ENCODE results near the gene PSMF1. TPM values are rescaled to one million over a fixed set of nuclear protein-coding genes. Genes with fewer than 3 reads are reported as not detected.

The PSMF1 gene
- total RNA-seq, 1 experiment from 2014 or later = 166 TPM

- ChIA-PET CTCF (interaction anchor here (0.6 kb wide), 1 partner anchor 82 kb away, joined by 4 read pairs; no protein-coding TSS in a partner anchor), POLR2A (ENCODE audit: unreplicated experiment) (no interaction called here)
- no peaks in the 10 kb centered on the region; the same call in 1 of the 2 replicates for H3K4me1 ChIP-seq (replicated peaks; ENCODE audit: insufficient read depth)
- TF ChIP-seq, protein P1, sequence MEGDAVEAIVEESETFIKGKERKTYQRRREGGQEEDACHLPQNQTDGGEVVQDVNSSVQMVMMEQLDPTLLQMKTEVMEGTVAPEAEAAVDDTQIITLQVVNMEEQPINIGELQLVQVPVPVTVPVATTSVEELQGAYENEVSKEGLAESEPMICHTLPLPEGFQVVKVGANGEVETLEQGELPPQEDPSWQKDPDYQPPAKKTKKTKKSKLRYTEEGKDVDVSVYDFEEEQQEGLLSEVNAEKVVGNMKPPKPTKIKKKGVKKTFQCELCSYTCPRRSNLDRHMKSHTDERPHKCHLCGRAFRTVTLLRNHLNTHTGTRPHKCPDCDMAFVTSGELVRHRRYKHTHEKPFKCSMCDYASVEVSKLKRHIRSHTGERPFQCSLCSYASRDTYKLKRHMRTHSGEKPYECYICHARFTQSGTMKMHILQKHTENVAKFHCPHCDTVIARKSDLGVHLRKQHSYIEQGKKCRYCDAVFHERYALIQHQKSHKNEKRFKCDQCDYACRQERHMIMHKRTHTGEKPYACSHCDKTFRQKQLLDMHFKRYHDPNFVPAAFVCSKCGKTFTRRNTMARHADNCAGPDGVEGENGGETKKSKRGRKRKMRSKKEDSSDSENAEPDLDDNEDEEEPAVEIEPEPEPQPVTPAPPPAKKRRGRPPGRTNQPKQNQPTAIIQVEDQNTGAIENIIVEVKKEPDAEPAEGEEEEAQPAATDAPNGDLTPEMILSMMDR (conservative IDR thresholded peaks at IDR 0.05) = no peak
- no peak for TF ChIP-seq EZH2 (IDR thresholded peaks at IDR 0.05; ENCODE audit: low read depth)
- no peak within 1 kb of the TSS for H2AFZ ChIP-seq
- H3F3A ChIP-seq (ENCODE audit: insufficient read depth, low read depth) = no peaks in the 10 kb centered on the region
- H3K36me3 ChIP-seq (ENCODE audit: low read depth) = no peaks in the 10 kb centered on the region
- no peaks in the 10 kb centered on the region for H3K79me2 ChIP-seq (ENCODE audit: low read depth)
- no peak within 1 kb of the TSS for H3K27ac ChIP-seq
- DNase-seq = no peak
- peaks cover 18% of the 10 kb centered on the region for H3K27me3 ChIP-seq (ENCODE audit: insufficient read depth, low read depth)
- no peaks in the 10 kb centered on the region for H3K9me3 ChIP-seq (ENCODE audit: insufficient read depth, low read depth)
- no peaks in the 10 kb centered on the region for H4K20me1 ChIP-seq (ENCODE audit: insufficient read depth)
- no peaks in the 10 kb centered on the region for H3K9me2 ChIP-seq (ENCODE audit: insufficient read depth)
- BruUV-seq (replicated peaks) = no TSS peak
- H3K4me2 ChIP-seq = no peak within 1 kb of the TSS
- H3K4me3 ChIP-seq = no peak within 1 kb of the TSS
- intact Hi-C loops (cut with micrococcal nuclease; ENCODE audit: unreplicated experiment) = no loop called here
Observed at GRCh38 chr20:1202762-1203504, 84.5 kb downstream of the PSMF1 start, which contains the start of gene C20orf202. Gene C20orf202 (plus strand): TSS chr20:1203454. CDS start chr20:1203586, 132 bp downstream.

DNA sequence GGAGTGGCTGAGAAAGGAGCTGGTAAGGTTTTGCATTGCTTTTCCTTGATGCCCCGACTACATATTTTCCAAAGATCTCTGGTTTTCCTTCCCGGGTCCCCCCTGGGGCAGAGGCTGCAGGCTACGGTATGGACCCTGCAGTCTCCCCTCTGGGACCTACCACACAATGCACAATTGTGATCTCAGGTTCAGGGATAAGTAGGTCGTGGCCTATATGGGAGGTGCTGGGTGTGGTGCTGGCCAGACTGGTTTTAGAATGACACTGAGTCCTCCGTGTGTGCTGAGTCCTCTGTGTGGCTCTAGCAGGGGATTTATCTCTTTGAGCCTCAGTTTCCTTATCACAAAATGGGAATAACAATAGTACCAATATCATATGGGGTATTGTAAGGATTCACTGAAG, 85.2 kb downstream of the PSMF1 start:
- H3K27me3 ChIP-seq (ENCODE audit: insufficient read depth, low read depth) = peaks cover 25% of the 10 kb centered on the region
- DNase-seq = no peak
- no peaks in the 10 kb centered on the region; the same call in 1 of the 2 replicates for H3K4me1 ChIP-seq (replicated peaks; ENCODE audit: insufficient read depth)
- intact Hi-C loops (cut with micrococcal nuclease; ENCODE audit: unreplicated experiment) = no loop called here
- no peaks in the 10 kb centered on the region for H4K20me1 ChIP-seq (ENCODE audit: insufficient read depth)
- TF ChIP-seq, protein P1 (conservative IDR thresholded peaks at IDR 0.05) = no peak
- no peak for TF ChIP-seq EZH2 (IDR thresholded peaks at IDR 0.05; ENCODE audit: low read depth)
- ChIA-PET POLR2A (ENCODE audit: unreplicated experiment) (no interaction called here), CTCF (no interaction called here)
- H3K4me3 ChIP-seq = no peak overlapping the region
- no peak overlapping the region for H2AFZ ChIP-seq
- H3K27ac ChIP-seq = no peak overlapping the region
- no peaks in the 10 kb centered on the region for H3K79me2 ChIP-seq (ENCODE audit: low read depth)
- no peaks in the 10 kb centered on the region for H3K9me3 ChIP-seq (ENCODE audit: insufficient read depth, low read depth)
- H3K4me2 ChIP-seq = no peak overlapping the region
- H3K9me2 ChIP-seq (ENCODE audit: insufficient read depth) = no peaks in the 10 kb centered on the region
- no peaks in the 10 kb centered on the region for H3F3A ChIP-seq (ENCODE audit: insufficient read depth, low read depth)
- no peaks in the 10 kb centered on the region for H3K36me3 ChIP-seq (ENCODE audit: low read depth)
- no TSS peak for BruUV-seq (replicated peaks)

- Histone ChIP-seq H3K4me2 (no peak overlapping the region), H3K9me2 (ENCODE audit: insufficient read depth) (no peaks in the 10 kb centered on the region), H3K27ac (no peak overlapping the region), H2AFZ (no peak overlapping the region), H3K9me3 (ENCODE audit: insufficient read depth, low read depth) (no peaks in the 10 kb centered on the region), H3K27me3 (ENCODE audit: insufficient read depth, low read depth) (peaks cover 28% of the 10 kb centered on the region), H3K4me1 (replicated peaks; ENCODE audit: insufficient read depth) (no peaks in the 10 kb centered on the region; the same call in 1 of the 2 replicates), H3K36me3 (ENCODE audit: low read depth) (no peaks in the 10 kb centered on the region), H3F3A (ENCODE audit: insufficient read depth, low read depth) (no peaks in the 10 kb centered on the region), H3K4me3 (no peak overlapping the region), H4K20me1 (ENCODE audit: insufficient read depth) (no peaks in the 10 kb centered on the region), H3K79me2 (ENCODE audit: low read depth) (no peaks in the 10 kb centered on the region)
- intact Hi-C loops (cut with micrococcal nuclease; ENCODE audit: unreplicated experiment) = no loop called here
- ChIA-PET POLR2A (ENCODE audit: unreplicated experiment) (no interaction called here), CTCF (no interaction called here)
- DNase-seq = no peak
- no TSS peak for BruUV-seq (replicated peaks)
- TF ChIP-seq, protein P1 (conservative IDR thresholded peaks at IDR 0.05) = no peak
- TF ChIP-seq EZH2 (IDR thresholded peaks at IDR 0.05; ENCODE audit: low read depth) = no peak
Observed at GRCh38 chr20:1204113-1204512, 85.7 kb downstream of the PSMF1 start.

Data from PC-9 (cell line).